NB4 (cell line): Measurements from ENCODE around the gene MDGA2.

ENCODE experiments used
- CTCF ChIP-seq: IDR thresholded peaks from one replicate; pipeline ENCODE4 v1.5.1; 2012; ENCODE audit warnings: low read depth, low read length
- MYC ChIP-seq: IDR thresholded peaks from 2 replicates; pipeline ENCODE4 v1.6.1; 2011; ENCODE audit warnings: low read depth, low read length
- POLR2A ChIP-seq: IDR thresholded peaks from 2 replicates; pipeline ENCODE4 v1.6.1; 2011; ENCODE audit warnings: mild to moderate bottlenecking; ENCODE audit not compliant: insufficient read length; ENCODE audit errors: extremely low read depth
- TF ChIP-seq, protein P1 (sequence below): IDR thresholded peaks from 2 replicates; pipeline ENCODE4 v1.6.1; 2011; ENCODE audit warnings: low read depth, low read length

- TF ChIP-seq POLR2A (no peak), CTCF (no peak), MYC (no peak)
- TF ChIP-seq, protein P1, sequence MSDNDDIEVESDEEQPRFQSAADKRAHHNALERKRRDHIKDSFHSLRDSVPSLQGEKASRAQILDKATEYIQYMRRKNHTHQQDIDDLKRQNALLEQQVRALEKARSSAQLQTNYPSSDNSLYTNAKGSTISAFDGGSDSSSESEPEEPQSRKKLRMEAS = no peak
These were observed 418.4 kb downstream of the MDGA2 start for GRCh38 chr14:47257013-47257412.
